ENCODE results near the gene STARD4.

Gene STARD4, protein sequence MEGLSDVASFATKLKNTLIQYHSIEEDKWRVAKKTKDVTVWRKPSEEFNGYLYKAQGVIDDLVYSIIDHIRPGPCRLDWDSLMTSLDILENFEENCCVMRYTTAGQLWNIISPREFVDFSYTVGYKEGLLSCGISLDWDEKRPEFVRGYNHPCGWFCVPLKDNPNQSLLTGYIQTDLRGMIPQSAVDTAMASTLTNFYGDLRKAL

GRCh38 chr5:111512375-111513130 lies at the start of gene STARD4:
STARD4 (minus strand) TSS chr5:111512535; CDS start chr5:111507433, 5,102 bp downstream.
- peak within 1 kb of the TSS; percentile 92 for H3K4me3 ChIP-seq (ENCODE audit: low read depth, low read length)
- TF ChIP-seq, protein P1, sequence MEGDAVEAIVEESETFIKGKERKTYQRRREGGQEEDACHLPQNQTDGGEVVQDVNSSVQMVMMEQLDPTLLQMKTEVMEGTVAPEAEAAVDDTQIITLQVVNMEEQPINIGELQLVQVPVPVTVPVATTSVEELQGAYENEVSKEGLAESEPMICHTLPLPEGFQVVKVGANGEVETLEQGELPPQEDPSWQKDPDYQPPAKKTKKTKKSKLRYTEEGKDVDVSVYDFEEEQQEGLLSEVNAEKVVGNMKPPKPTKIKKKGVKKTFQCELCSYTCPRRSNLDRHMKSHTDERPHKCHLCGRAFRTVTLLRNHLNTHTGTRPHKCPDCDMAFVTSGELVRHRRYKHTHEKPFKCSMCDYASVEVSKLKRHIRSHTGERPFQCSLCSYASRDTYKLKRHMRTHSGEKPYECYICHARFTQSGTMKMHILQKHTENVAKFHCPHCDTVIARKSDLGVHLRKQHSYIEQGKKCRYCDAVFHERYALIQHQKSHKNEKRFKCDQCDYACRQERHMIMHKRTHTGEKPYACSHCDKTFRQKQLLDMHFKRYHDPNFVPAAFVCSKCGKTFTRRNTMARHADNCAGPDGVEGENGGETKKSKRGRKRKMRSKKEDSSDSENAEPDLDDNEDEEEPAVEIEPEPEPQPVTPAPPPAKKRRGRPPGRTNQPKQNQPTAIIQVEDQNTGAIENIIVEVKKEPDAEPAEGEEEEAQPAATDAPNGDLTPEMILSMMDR (IDR thresholded peaks at IDR 0.05; ENCODE audit: low read depth, low read length): no peak
- in situ Hi-C loops (cut with HindIII; ENCODE audit: low sequenced_read_pairs): no loop called here
- peak; percentile 97 for DNase-seq (ENCODE audit: low read depth, low spot score)

DNA sequence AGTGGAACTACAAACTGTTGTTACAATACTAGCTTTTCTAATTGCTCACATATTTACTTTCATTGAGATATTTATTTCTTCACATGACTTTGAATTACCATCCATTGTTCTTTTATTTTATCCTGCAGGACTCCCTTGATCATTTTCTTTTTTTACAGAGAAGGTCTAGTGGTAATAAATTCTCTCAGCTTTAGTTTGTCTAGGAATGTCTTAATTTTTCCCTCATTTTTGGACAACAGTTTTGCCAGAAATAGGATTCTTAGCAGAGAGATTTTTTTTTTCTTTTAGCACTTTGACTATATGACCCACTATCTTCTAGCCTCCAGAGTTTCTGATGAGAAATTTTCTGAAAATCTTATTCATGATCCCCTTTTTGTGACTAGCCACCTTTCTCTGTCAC lies 47.3 kb upstream of the STARD4 start:
- no peak overlapping the region for H3K4me3 ChIP-seq (ENCODE audit: low read depth, low read length)
- TF ChIP-seq, protein P1 (IDR thresholded peaks at IDR 0.05; ENCODE audit: low read depth, low read length): no peak
- DNase-seq (ENCODE audit: low read depth, low spot score): no peak
- in situ Hi-C loops (cut with HindIII; ENCODE audit: low sequenced_read_pairs): no loop called here

DNA sequence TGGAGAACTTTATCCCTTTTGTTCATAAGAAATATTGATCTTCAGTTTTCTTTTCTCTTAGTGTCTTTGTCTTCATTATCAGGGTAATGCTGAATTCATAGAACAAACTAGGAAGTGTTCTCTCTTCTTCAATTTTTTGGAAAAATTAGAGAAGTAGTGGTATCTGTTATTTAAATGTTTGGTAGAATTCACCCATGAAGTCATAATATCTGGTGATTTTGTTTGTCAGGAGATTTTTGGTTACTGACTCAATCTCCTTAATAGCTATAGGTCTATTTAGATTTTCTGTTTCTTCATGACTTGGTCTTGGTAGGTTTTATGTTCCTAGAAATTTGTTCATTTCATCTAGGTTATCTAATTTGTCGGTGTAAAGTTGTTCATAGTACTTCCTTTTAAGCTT lies 45.4 kb upstream of the STARD4 start:
- in situ Hi-C loops (cut with HindIII; ENCODE audit: low sequenced_read_pairs): no loop called here
- no peak overlapping the region for H3K4me3 ChIP-seq (ENCODE audit: low read depth, low read length)
- TF ChIP-seq, protein P1 (IDR thresholded peaks at IDR 0.05; ENCODE audit: low read depth, low read length): no peak
- no peak for DNase-seq (ENCODE audit: low read depth, low spot score)

GRCh38 chr5:111557111-111557510 lies 44.8 kb upstream of the STARD4 start:
- in situ Hi-C loops (cut with HindIII; ENCODE audit: low sequenced_read_pairs): no loop called here
- TF ChIP-seq, protein P1 (IDR thresholded peaks at IDR 0.05; ENCODE audit: low read depth, low read length): no peak
- no peak overlapping the region for H3K4me3 ChIP-seq (ENCODE audit: low read depth, low read length)
- no peak for DNase-seq (ENCODE audit: low read depth, low spot score)

DNA sequence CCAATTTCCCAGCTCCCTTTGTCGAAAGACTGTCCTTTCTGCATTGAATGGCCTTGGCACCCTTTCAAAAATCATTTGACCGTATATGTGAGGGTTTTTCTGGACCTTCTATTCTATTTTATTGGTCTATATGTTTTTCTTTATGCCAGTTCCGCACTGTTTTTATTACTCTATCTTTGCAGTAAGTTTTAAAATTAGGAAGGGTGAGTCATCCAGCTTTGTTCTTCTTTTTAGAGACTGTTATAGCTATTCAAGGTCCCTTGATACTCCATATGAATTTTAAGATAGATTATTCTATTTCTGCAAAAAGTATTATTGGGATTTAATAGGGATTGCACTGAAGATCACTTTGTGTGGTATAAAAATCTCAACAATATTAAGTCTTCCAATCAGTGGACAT lies 44.2 kb upstream of the STARD4 start:
- no peak for DNase-seq (ENCODE audit: low read depth, low spot score)
- no peak overlapping the region for H3K4me3 ChIP-seq (ENCODE audit: low read depth, low read length)
- TF ChIP-seq, protein P1 (IDR thresholded peaks at IDR 0.05; ENCODE audit: low read depth, low read length): no peak
- in situ Hi-C loops (cut with HindIII; ENCODE audit: low sequenced_read_pairs): no loop called here

GRCh38 chr5:111555760-111556159 lies 43.4 kb upstream of the STARD4 start:
- in situ Hi-C loops (cut with HindIII; ENCODE audit: low sequenced_read_pairs): no loop called here
- no peak for DNase-seq (ENCODE audit: low read depth, low spot score)
- TF ChIP-seq, protein P1 (IDR thresholded peaks at IDR 0.05; ENCODE audit: low read depth, low read length): no peak
- no peak overlapping the region for H3K4me3 ChIP-seq (ENCODE audit: low read depth, low read length)

All from astrocyte of the spinal cord (primary cell).